Esophagus squamous epithelium (tissue), 5 donors: ENCODE data around the gene ST3GAL5. TPM values are rescaled to one million over a fixed set of nuclear protein-coding genes. Genes with fewer than 3 reads are reported as not detected.

Experiments used
- DNase-seq: peaks from one replicate; lab custom pipeline; 2025; lab: John Stamatoyannopoulos, UW
- H3K27ac ChIP-seq, 4 donors: fragments of 200-600 bp; sonication (generic); one replicate each; pipeline ENCODE4 v1.5.1; 2016 to 2019; ENCODE audit warnings: mild to moderate bottlenecking in 1 of 4
- H3K27me3 ChIP-seq, 4 donors: fragments of 200-600 bp; sonication (generic); 1 replicate in 3 of 4; 2 replicates in 1 of 4; pipeline versions ENCODE4 v1.5.1 to v1.6.0; 2017 to 2021; ENCODE audit warnings: antibody characterized with exemption in 1 of 4
- H3K36me3 ChIP-seq, 3 donors: fragments of 200-600 bp; sonication (generic); one replicate each; pipeline ENCODE4 v1.5.1; 2016 to 2019
- H3K4me1 ChIP-seq, 3 donors: fragments of 200-600 bp; sonication (generic); one replicate each; pipeline ENCODE4 v1.5.1; 2017 to 2019
- H3K4me3 ChIP-seq, 4 donors: fragments of 200-600 bp; sonication (generic); 1 replicate in 3 of 4; 2 replicates in 1 of 4; pipeline ENCODE4 v1.5.1; 2016 to 2019; ENCODE audit warnings: mild to moderate bottlenecking in 2 of 4, moderate library complexity in 1 of 4
- H3K9me3 ChIP-seq, 3 donors: fragments of 200-600 bp; sonication (generic); one replicate each; pipeline ENCODE4 v1.5.1; 2016 to 2019
- CTCF ChIP-seq, 6 experiments: fragments of 450-650 bp in 4 of 6; fragments of 200-600 bp in 2 of 6; sonication (generic) in 2 of 6; IDR thresholded peaks; one replicate each; pipeline ENCODE4 v1.5.1; 2016 to 2019; ENCODE audit warnings: antibody characterized with exemption in 6 of 6, mild to moderate bottlenecking in 4 of 6, moderate library complexity in 4 of 6
- POLR2A ChIP-seq, 4 donors: fragments of 450-650 bp; IDR thresholded peaks; one replicate each; pipeline ENCODE4 v1.6.1; 2017; ENCODE audit warnings: antibody characterized with exemption in 4 of 4, mild to moderate bottlenecking in 4 of 4, moderate library complexity in 3 of 4
- WGBS, 2 donors: methylation state at CpG; one replicate each; pipeline ENCODE4 v1.1.5; 2018; 5-methylcytosine and 5-hydroxymethylcytosine counted together
- intact Hi-C: fragments of 100-400 bp; cut with DNase I; formaldehyde crosslinking; loops from one replicate; pipeline ENCODE4 v1.15.0; 2022
- total RNA-seq, 4 donors: library from RNA; depleted of rRNA; stranded (reverse); fragments of >200 nt; gene quantifications; one replicate each; pipeline ENCODE4 v1.1.0, GENCODE V29; 2016
- donor health status: DM: yes; HTN: yes; CAD: no.

ST3GAL5 gene
- total RNA-seq, 4 donors from 2014 or later = 1.3 to 13.5 (median 5.2) TPM

GRCh38 chr2:85906748-85907147 is 18.0 kb upstream of the ST3GAL5 start:
- Histone ChIP-seq H3K9me3 (no peaks in the 10 kb centered on the region), H3K27ac (no peak overlapping the region), H3K4me1 (peaks cover 0 to 47% (median 17%) of the 10 kb centered on the region in 3 donors), H3K36me3 (no peaks in the 10 kb centered on the region), H3K4me3 (no peak overlapping the region), H3K27me3 (peaks cover 0 to 33% (median 0%) of the 10 kb centered on the region in 4 donors)
- TF ChIP-seq CTCF (IDR thresholded peaks at IDR 0.05) (no peak), POLR2A (IDR thresholded peaks at IDR 0.05) (no peak)
- no peak for DNase-seq
- intact Hi-C loops = no loop called here
- WGBS, 2 donors = 69 to 79% methylated on average over 2 to 3 of the region's 3 CpGs

GRCh38 chr2:85905891-85906290 is 17.1 kb upstream of the ST3GAL5 start:
- WGBS, 2 donors = 85 to 100% methylated on average over 1 of the region's 1 CpG
- no peak for TF ChIP-seq CTCF (IDR thresholded peaks at IDR 0.05)
- no peak for TF ChIP-seq POLR2A (IDR thresholded peaks at IDR 0.05)
- no peak overlapping the region for H3K4me3 ChIP-seq
- H3K36me3 ChIP-seq = no peaks in the 10 kb centered on the region
- intact Hi-C loops = no loop called here
- H3K27me3 ChIP-seq = peaks cover 0 to 26% (median 0%) of the 10 kb centered on the region in 4 donors
- DNase-seq = no peak
- H3K4me1 ChIP-seq = peaks cover 0 to 38% (median 10%) of the 10 kb centered on the region in 3 donors
- H3K9me3 ChIP-seq = no peaks in the 10 kb centered on the region
- H3K27ac ChIP-seq = peak overlapping the region; percentile 4 to 71 (median 43)

DNA sequence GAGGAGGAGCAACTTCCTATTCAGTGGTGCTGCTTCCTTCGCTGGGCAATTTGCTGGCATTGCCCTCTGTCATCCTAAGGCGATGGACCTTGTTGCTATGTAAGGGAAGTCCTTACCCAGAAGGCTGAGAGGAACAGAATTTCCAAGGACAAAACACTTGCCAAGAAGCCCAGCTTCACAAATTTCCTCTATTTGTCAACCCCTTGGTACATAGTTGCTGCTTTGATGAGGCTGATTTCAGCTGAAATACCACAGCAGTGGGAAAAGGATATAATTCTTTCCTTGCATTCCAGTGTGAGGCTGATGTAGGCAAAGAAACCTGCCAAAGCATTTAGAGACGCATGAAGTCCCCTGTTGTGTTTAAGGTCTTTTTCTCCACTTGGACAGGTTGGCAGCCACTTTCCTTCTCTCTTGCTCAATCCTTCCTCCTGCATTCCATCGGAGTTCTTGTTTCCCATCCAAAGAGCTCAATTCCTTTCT is 16.4 kb upstream of the ST3GAL5 start:
- intact Hi-C loops = no loop called here
- 54 to 58% methylated on average over 4 of the region's 4 CpGs for WGBS, 2 donors
- TF ChIP-seq CTCF (IDR thresholded peaks at IDR 0.05) (no peak), POLR2A (IDR thresholded peaks at IDR 0.05) (no peak)
- no peak overlapping the region for H3K4me3 ChIP-seq
- no peaks in the 10 kb centered on the region for H3K36me3 ChIP-seq
- H3K27ac ChIP-seq = peak overlapping the region in 3 of 4 donors; percentile 35 to 71 (median 70)
- H3K9me3 ChIP-seq = no peaks in the 10 kb centered on the region
- H3K4me1 ChIP-seq = peaks cover 0 to 35% (median 6%) of the 10 kb centered on the region in 3 donors
- DNase-seq = no peak
- H3K27me3 ChIP-seq = peaks cover 0 to 23% (median 0%) of the 10 kb centered on the region in 4 donors

- intact Hi-C loops = no loop called here
- H3K36me3 ChIP-seq = no peaks in the 10 kb centered on the region
- H3K4me3 ChIP-seq = no peak overlapping the region
- no peak for DNase-seq
- H3K4me1 ChIP-seq = peaks cover 0 to 29% (median 4%) of the 10 kb centered on the region in 3 donors
- H3K9me3 ChIP-seq = no peaks in the 10 kb centered on the region
- H3K27ac ChIP-seq = no peak overlapping the region
- peaks cover 0 to 23% (median 0%) of the 10 kb centered on the region in 4 donors for H3K27me3 ChIP-seq
- 85 to 91% methylated on average over 4 of the region's 8 CpGs for WGBS, 2 donors
- TF ChIP-seq POLR2A (IDR thresholded peaks at IDR 0.05) = no peak
- TF ChIP-seq CTCF (IDR thresholded peaks at IDR 0.05) = no peak
Measured at GRCh38 chr2:85903849-85904248, 15.1 kb upstream of the ST3GAL5 start.

GRCh38 chr2:85902496-85902895 is 13.7 kb upstream of the ST3GAL5 start:
- DNase-seq = no peak
- H3K9me3 ChIP-seq = no peaks in the 10 kb centered on the region
- TF ChIP-seq CTCF (IDR thresholded peaks at IDR 0.05) (no peak), POLR2A (IDR thresholded peaks at IDR 0.05) (no peak)
- H3K4me1 ChIP-seq = peaks cover 0 to 21% (median 4%) of the 10 kb centered on the region in 3 donors
- H3K4me3 ChIP-seq = no peak overlapping the region
- H3K27me3 ChIP-seq = peaks cover 0 to 23% (median 0%) of the 10 kb centered on the region in 4 donors
- no peak overlapping the region for H3K27ac ChIP-seq
- no peaks in the 10 kb centered on the region for H3K36me3 ChIP-seq
- intact Hi-C loops = no loop called here
- WGBS, 2 donors = 30 to 58% methylated on average over 2 of the region's 2 CpGs
